SKM-1 (cell line): Measurements from ENCODE around the gene SPINT4.
A peak's percentile ranks its signal among the peaks of the same experiment; 100 is the strongest.
"Not testable (repeated sequence)": the region's sequence is repeated elsewhere in the genome, so short reads cannot be mapped to it uniquely, and the experiment has no call there.

Experiments
- DNase-seq: peaks from one replicate; lab custom pipeline; 2025; ENCODE audit not compliant: unreplicated experiment; lab: John Stamatoyannopoulos, UW

Gene SPINT4

GRCh38 chr20:45764618-45765282, 42.6 kb downstream of the SPINT4 start:
- DNase-seq: not testable (repeated sequence)

- DNase-seq: no peak
These were observed 43.2 kb downstream of the SPINT4 start for GRCh38 chr20:45765307-45765875.

DNA sequence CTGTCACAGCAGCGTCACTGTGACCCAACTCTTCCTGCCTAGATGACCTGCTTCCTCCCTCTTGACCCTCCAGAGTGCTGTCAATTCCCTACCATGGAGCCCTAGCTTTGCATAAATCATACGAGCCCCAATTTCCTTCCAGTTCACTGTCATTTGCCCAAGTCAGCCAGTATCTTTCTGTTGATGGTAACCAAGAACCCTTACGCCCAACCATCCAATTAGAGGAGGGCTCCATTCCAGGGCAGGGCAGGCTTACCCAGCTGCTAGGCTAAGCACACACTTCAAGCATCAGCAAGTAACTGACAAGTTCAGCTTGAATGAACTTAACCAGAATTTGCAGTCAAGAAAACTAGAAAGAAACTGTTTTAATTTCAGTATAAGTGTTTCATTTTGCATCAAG, 43.8 kb downstream of the SPINT4 start:
- DNase-seq: no peak

GRCh38 chr20:45768479-45768878, 46.3 kb downstream of the SPINT4 start:
- DNase-seq: no peak

DNA sequence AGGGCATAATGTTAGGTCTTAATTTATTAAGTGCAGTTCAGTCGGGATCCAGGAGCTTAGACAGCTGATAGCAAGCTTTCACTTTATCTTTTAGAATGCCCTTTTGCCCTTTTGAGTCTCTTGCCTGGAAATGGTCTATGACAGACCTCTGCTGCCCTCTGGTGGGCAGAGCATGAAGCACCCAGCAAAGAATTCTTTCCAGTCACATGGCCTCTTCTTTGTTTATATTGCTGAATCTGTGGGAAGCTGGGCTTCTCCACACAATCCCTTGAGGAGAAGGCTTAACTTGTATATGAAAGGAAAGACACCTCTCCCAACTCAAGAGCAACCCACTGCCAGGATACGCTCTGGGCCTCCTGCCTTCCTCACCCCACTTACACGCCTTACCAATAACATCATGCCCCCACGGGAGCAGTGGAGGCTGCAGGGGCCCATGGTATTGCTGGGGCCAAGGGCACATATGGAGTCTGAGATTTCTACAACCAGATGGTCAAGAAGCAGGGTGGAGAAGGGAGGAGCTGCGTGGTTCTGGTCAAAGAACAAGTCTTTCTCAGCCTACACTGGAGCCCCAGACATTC, 49.1 kb downstream of the SPINT4 start:
- peak; percentile 63 for DNase-seq

DNA sequence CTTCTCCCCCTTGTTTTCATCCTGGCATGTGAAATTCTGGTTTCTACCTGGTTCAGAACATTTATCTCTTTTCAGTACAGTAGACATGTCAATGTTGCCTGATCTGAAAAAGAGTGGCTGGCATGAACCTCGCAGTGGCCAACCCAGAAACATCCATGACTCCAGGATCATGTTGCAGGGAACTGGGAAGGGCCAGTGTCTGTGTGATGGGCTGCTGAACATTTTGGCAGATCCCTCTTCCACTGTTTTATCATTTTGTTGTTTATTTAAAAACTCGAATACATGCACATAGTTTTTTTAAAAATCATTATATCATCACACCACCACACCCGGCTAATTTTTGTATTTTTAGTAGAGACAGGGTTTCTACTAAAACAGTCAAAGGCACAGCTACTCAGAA, 50.5 kb downstream of the SPINT4 start:
- no peak for DNase-seq

DNA sequence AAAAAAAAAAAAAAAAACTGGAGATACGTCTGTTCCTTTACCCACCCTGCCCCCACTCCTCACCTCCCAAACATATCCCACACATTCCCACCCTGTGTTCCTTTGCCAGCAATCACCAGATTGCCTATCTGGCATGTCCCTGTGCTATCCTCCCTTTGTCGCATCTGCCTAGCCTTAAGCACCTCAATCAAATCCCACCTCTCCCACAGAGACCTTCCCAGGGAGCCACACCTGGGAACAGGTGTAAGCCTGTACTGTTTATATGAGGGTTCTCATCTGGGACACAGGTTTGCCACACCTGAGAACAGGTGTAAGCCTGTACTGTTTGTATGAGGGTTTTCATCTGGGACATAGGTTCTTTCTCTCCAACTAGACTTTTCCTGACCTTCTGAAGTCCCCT, 52.8 kb downstream of the SPINT4 start:
- no peak for DNase-seq

DNA sequence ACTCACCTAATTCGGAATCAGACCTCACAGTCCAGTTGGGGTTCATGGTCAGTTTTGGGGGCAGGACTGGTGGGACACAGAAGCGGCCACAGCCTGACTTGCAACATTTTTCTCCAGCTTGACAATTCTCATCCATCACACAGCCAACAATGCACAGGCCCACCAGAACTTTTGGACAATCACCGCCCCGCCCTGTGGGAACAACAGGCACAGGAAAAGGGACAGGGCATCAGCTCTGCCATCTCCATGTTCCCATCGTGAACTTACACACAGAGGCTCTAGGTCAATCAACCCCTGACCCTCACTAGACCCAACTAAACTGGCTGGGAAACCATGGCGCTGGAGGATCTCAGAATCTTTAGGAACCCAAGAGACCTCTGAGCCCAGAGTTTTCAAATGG, 53.3 kb downstream of the SPINT4 start:
- no peak for DNase-seq
